Uterus (tissue), 4 donors: Measurements from ENCODE around the gene MTRR. TPM values are rescaled to one million over a fixed set of nuclear protein-coding genes. Genes with fewer than 3 reads are reported as not detected.

Source experiments
- DNase-seq, 2 donors: peaks; one replicate each; pipeline ENCODE4 v3.0.0-alpha.2; 2019 to 2020
- H3K27ac ChIP-seq, 2 donors: fragments of 200-600 bp; sonication (generic); 1 replicate in 1 of 2; 2 replicates in 1 of 2; pipeline ENCODE4 v1.5.1; 2016 to 2018
- H3K27me3 ChIP-seq, 2 donors: fragments of 200-600 bp; sonication (generic); one replicate each; pipeline ENCODE4 v1.5.1; 2018 to 2019; ENCODE audit warnings: control low read depth in 1 of 2
- H3K36me3 ChIP-seq, 2 donors: fragments of 200-600 bp; sonication (generic); one replicate each; pipeline ENCODE4 v1.5.1; 2019; ENCODE audit warnings: control low read depth in 1 of 2
- H3K4me1 ChIP-seq, 2 donors: fragments of 200-600 bp; sonication (generic); one replicate each; pipeline ENCODE4 v1.5.1; 2018 to 2019; ENCODE audit warnings: control low read depth in 1 of 2
- H3K4me3 ChIP-seq, 2 donors: fragments of 200-600 bp; sonication (generic); 1 replicate in 1 of 2; 2 replicates in 1 of 2; pipeline ENCODE4 v1.5.1; 2018 to 2019; ENCODE audit warnings: mild to moderate bottlenecking in 1 of 2
- H3K9me3 ChIP-seq, 2 donors: fragments of 200-600 bp; sonication (generic); one replicate each; pipeline ENCODE4 v1.5.1; 2019; ENCODE audit warnings: control low read depth in 1 of 2
- CTCF ChIP-seq, 4 experiments: fragments of 200-600 bp in 2 of 4; fragments of 450-650 bp in 2 of 4; sonication (generic) in 2 of 4; IDR thresholded peaks; one replicate each; pipeline ENCODE4 v1.5.1; 2016 to 2019; ENCODE audit warnings: antibody characterized with exemption in 4 of 4, mild to moderate bottlenecking in 2 of 4, moderate library complexity in 1 of 4
- POLR2A ChIP-seq, 2 donors: fragments of 450-650 bp; IDR thresholded peaks; one replicate each; pipeline ENCODE4 v1.6.1; 2016; ENCODE audit warnings: antibody characterized with exemption in 2 of 2, mild to moderate bottlenecking in 1 of 2, moderate library complexity in 1 of 2
- intact Hi-C: fragments of 100-400 bp; cut with DNase I; formaldehyde crosslinking; loops from one replicate; pipeline ENCODE4 v1.15.1; 2023; ENCODE audit warnings: low total_unique reads
- total RNA-seq, 4 donors: library from RNA; depleted of rRNA in 3 of 4; stranded (reverse); fragments of >200 nt in 3 of 4; gene quantifications; one replicate each; pipeline versions ENCODE4 v1.1.0 to v1.2.4, GENCODE V29; 2014 to 2023
- donor health status: DM: yes; HTN: yes; CAD: no.

Gene MTRR
- total RNA-seq, 4 donors from 2014 or later: 18.8 to 51.5 (median 33.2) TPM

DNA sequence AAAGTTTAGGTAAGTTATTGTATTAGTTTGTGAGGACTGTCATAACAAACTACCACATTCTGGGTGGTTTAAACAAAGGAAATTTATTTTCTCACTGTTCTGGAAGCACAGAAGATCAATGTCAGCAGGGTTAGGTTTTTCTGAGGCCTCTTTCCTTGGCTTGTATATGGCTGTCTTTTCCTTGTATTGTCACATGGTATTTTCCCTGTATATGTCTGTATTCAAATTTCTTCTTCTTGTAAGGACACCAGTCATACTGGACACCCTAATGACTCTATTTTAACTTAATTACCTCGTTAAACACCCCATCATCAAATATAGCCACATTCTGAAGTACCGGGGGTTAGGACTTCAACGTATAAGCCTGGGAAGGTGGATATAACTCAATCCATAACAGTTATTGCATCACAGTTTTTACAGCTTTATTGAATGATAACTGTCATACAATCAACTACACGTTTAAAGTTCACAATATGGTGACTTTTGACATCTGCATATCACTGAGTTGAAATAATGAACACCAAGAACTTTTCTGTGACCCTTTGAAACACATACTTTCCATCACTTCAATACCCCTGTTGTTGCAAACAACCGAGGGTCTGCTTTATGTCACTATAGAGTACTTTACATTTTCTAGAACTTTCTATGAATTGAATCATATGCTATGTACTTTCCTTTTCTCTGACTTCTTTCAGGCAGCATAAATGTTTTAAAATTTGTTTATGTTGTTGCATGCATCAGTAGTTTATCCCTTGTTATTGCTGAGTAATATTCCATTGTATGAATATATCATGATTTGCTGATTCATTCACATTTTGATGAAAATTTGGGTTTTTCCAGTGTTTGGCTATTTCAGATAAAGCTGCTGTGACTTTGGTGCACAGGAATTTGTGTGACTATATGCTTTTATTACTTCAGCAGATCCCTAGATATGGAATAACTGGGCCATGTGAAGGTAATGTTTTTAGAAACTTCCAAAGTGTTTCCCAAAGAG lies 48.5 kb downstream of the MTRR start:
- Histone ChIP-seq H3K27ac (no peak overlapping the region), H3K9me3 (peaks cover 0 to 2% of the 10 kb centered on the region in 2 donors), H3K4me3 (no peak overlapping the region), H3K4me1 (no peaks in the 10 kb centered on the region), H3K27me3 (no peaks in the 10 kb centered on the region), H3K36me3 (no peaks in the 10 kb centered on the region)
- intact Hi-C loops: no loop called here
- DNase-seq: no peak
- TF ChIP-seq CTCF (IDR thresholded peaks at IDR 0.05) (no peak), POLR2A (IDR thresholded peaks at IDR 0.05) (no peak)

DNA sequence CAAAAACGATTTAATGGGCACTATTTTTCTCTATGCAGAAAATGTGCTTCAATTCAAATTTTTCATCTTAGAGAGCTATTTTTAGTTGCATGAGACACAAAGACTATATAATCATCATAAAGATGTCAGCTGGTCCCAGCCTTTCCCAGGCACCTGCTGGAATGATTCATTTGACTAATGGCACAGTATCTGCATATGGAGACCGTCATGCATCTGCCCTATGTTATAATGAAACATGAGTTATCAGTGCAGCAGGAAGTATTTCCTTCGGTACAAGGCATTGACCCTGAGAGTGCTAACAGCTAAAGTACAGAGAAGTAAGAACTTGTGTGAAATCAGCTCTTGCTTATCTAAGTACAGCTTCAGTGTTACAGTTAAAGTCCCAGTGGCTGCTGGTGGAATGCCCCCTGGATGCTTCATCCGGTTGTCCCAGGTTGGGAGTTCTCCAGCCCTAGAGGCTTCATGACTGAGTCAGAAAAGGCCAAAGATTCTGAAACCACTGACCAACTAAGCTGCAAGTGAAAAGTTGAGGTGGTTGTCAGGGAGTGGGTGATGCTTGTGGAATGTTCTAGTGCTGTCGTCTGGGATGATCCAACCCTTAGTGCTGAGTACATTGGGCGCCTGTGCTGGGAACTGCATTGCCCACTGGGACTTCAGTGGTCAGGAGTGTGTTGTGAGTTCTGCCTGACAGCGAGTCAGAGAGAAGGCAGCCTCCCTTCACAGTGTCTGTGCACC lies 57.2 kb downstream of the MTRR start:
- no peak for DNase-seq
- Histone ChIP-seq H3K36me3 (no peaks in the 10 kb centered on the region), H3K4me1 (no peaks in the 10 kb centered on the region), H3K4me3 (no peak overlapping the region), H3K9me3 (no peaks in the 10 kb centered on the region), H3K27ac (no peak overlapping the region), H3K27me3 (no peaks in the 10 kb centered on the region)
- TF ChIP-seq POLR2A (IDR thresholded peaks at IDR 0.05) (no peak), CTCF (IDR thresholded peaks at IDR 0.05) (no peak)
- intact Hi-C loops: no loop called here

GRCh38 chr5:7926720-7927119 lies 57.8 kb downstream of the MTRR start:
- DNase-seq: no peak
- intact Hi-C loops: no loop called here
- H3K4me1 ChIP-seq: no peaks in the 10 kb centered on the region

DNA sequence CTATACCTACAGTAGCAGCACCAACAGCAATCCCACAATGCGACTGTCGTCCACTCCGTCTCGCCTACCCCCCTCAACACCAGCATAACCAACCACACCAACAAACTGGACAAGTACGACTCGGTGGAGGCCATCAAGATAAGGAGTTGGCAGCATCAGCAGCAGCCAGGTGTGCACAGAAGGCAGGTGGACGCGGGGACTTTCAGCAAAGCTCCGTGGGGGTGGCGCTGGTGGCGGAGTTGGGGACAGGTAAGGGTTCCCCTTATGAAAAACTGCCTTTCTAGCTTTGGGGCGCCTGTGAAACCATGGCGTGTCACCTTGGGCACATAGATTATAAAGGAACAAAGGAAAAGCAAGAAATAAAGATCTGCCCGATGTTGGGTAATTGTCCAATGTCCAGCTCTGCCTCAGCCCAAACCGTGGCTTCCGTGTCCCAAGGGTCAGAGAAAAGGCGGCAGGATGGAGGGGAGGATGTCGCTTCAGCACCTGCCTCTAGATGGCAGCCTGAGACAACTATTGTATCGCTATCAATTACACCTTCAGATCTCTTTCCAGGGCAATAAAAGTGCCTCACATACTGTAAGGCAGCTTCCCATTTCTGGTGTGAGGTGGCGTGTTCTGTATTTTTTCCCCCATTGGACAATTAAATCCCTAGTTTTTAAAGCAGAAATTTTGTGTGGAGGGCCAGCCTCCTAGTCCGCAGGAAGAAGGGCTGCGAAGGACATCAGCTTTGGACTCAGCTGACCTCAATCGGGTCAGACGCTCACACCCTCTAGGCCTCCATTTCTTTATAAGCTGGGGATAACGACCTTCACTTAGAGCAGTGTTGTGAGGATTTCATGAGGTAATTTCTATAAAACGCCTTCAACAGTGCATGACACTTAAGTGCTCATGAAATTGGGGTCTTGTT lies 58.8 kb downstream of the MTRR start:
- no peaks in the 10 kb centered on the region for H3K27me3 ChIP-seq
- H3K4me1 ChIP-seq: no peaks in the 10 kb centered on the region
- H3K36me3 ChIP-seq: no peaks in the 10 kb centered on the region
- no peaks in the 10 kb centered on the region for H3K9me3 ChIP-seq
- H3K27ac ChIP-seq: no peak overlapping the region
- no peak overlapping the region for H3K4me3 ChIP-seq
- intact Hi-C loops: no loop called here
- TF ChIP-seq POLR2A (IDR thresholded peaks at IDR 0.05) (no peak), CTCF (IDR thresholded peaks at IDR 0.05) (peak; percentile 21 to 52 (median 36))
- DNase-seq: no peak

More at GRCh38 chr5:7926720-7927119, 57.8 kb downstream of the MTRR start:
- no peaks in the 10 kb centered on the region for H3K36me3 ChIP-seq
- H3K9me3 ChIP-seq: no peaks in the 10 kb centered on the region
- H3K27ac ChIP-seq: no peak overlapping the region
- H3K27me3 ChIP-seq: no peaks in the 10 kb centered on the region
- TF ChIP-seq POLR2A (IDR thresholded peaks at IDR 0.05): no peak
- TF ChIP-seq CTCF (IDR thresholded peaks at IDR 0.05): no peak
- H3K4me3 ChIP-seq: no peak overlapping the region
